Nephron progenitor cell (in vitro differentiated cells): ENCODE measurements around the gene SOS2.

Experiments
- DNase-seq: peaks from one replicate; pipeline ENCODE4 v3.0.0; 2021
- H3K27ac Mint-ChIP-seq: 2 replicates; pipeline ENCODE4 v1.8.0; 2021; ENCODE audit warnings: mild to moderate bottlenecking, moderate library complexity, mixed read lengths
- H3K27me3 Mint-ChIP-seq: 2 replicates; pipeline ENCODE4 v1.8.0; 2021; ENCODE audit warnings: mild to moderate bottlenecking, low read depth, mixed read lengths; ENCODE audit not compliant: poor library complexity
- H3K36me3 Mint-ChIP-seq: 2 replicates; pipeline ENCODE4 v1.8.0; 2021; ENCODE audit warnings: low read depth, mixed read lengths
- H3K4me1 Mint-ChIP-seq: 2 replicates; pipeline ENCODE4 v1.8.0; 2021; ENCODE audit warnings: mixed read lengths
- H3K4me3 Mint-ChIP-seq: 2 replicates; pipeline ENCODE4 v1.8.0; 2021; ENCODE audit warnings: mild to moderate bottlenecking, moderate library complexity, mixed read lengths
- H3K9me3 Mint-ChIP-seq: 2 replicates; pipeline ENCODE4 v1.8.0; 2021; ENCODE audit warnings: mild to moderate bottlenecking, moderate library complexity, mixed read lengths
- CTCF ChIP-seq: fragments of 200-600 bp; sonication (generic); IDR thresholded peaks from 2 replicates; pipeline ENCODE4 v1.5.0; 2021; ENCODE audit warnings: antibody characterized with exemption

SOS2 gene

DNA sequence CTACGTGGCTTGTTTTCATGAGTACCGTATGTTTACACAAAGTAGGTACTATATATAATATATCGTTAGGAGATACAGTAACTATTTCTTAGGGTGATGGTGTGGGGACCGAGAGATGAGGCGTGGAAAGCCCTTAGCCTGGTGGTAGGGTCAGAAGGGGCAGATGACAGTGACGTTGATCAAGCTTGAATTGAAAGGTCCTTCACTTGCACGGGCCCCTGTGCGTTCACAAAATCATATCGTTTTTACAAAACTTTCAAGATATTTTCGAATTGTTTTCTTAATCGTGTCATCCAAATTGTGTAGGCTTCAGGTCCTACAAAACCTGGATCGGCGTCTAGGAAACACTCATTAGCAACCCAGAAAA lies 881 bp upstream of the SOS2 start:
- Mint-ChIP-seq H3K9me3 (peaks cover 16% of the 10 kb centered on the region), H3K4me1 (peaks cover 39% of the 10 kb centered on the region), H3K27me3 (peaks cover 3% of the 10 kb centered on the region), H3K4me3 (peak overlapping the region; percentile 84), H3K27ac (peak overlapping the region; percentile 95), H3K36me3 (peaks cover 21% of the 10 kb centered on the region)
- TF ChIP-seq CTCF = no peak
- DNase-seq = peak; percentile 6

DNA sequence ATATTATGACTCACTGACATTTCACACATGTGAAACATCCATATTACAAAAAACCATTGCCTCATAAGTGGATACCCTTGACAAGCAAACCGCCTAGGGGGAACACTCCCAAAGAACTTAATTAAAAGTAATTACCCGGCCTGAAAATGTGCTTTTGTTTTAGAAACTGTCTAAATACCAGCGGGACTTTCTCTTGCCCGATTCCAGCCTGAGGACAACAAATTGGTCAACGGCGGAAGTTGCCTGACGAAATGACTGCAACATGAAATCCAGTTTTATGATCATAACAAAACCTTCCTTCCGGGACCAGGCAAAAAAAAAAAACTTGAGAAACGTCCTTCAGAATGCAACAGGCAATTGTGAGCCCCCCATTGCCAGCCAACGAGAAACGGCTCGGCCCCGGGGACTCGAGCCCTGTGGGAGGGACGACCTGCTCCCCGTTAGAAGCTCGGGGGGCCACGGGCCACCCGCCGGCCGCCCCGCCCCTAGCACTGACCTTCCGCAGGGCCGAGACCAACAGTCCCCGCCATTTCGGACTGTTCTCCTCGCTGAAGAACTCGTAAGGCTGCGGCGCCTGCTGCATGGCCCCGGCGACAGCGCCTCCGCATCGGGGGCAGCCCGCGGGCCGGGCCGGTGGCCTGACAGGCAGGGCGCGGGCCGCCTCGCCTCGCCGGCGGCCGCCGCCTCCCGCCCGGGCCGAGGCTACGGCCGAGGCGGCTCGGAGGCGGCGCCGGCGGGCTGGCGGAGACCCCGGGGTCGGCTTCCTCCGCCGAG lies 490 bp downstream of the SOS2 start:
- TF ChIP-seq CTCF = no peak
- H3K9me3 Mint-ChIP-seq = peaks cover 16% of the 10 kb centered on the region
- peak overlapping the region; percentile 88 for H3K4me3 Mint-ChIP-seq
- H3K27ac Mint-ChIP-seq = peak overlapping the region; percentile 12
- peaks cover 3% of the 10 kb centered on the region for H3K27me3 Mint-ChIP-seq
- peak; percentile 63 for DNase-seq
- H3K4me1 Mint-ChIP-seq = peaks cover 50% of the 10 kb centered on the region
- H3K36me3 Mint-ChIP-seq = peaks cover 25% of the 10 kb centered on the region

- no peak for TF ChIP-seq CTCF
Measured at GRCh38 chr14:50230401-50230700, 1.0 kb downstream of the SOS2 start.

GRCh38 chr14:50229681-50230080 lies 1.7 kb downstream of the SOS2 start:
- Mint-ChIP-seq H3K27me3 (peaks cover 3% of the 10 kb centered on the region), H3K4me1 (peaks cover 55% of the 10 kb centered on the region), H3K4me3 (peak overlapping the region; percentile 88), H3K9me3 (peaks cover 16% of the 10 kb centered on the region), H3K36me3 (peaks cover 25% of the 10 kb centered on the region), H3K27ac (no peak overlapping the region)
- no peak for TF ChIP-seq CTCF
- no peak for DNase-seq

More at GRCh38 chr14:50230401-50230700, 1.0 kb downstream of the SOS2 start:
- Mint-ChIP-seq H3K27me3 (peaks cover 3% of the 10 kb centered on the region), H3K36me3 (peaks cover 25% of the 10 kb centered on the region), H3K27ac (peak overlapping the region; percentile 12), H3K4me1 (peaks cover 55% of the 10 kb centered on the region), H3K9me3 (peaks cover 16% of the 10 kb centered on the region), H3K4me3 (peak overlapping the region; percentile 88)
- DNase-seq = no peak

DNA sequence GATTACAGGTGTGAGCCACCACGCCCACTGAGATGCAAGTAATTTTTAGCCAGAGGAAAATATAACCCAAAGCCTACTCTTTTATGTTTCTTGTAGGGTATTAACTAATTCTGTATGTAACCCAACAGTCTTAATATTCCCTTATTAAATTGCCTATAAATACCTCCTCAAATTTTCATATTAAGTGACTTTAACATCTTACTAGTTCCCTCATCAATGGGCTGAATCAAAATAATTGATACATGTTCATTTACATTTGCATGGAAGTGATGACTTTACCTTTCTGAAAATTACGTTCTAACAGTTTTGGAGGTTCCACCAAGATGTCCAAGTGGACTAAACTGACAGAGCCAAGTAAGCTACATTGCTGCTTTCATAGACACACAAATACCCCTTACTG lies 3.1 kb downstream of the SOS2 start:
- Mint-ChIP-seq H3K27ac (no peak overlapping the region), H3K4me1 (peaks cover 53% of the 10 kb centered on the region), H3K36me3 (peaks cover 36% of the 10 kb centered on the region), H3K9me3 (peaks cover 16% of the 10 kb centered on the region), H3K27me3 (peaks cover 3% of the 10 kb centered on the region), H3K4me3 (no peak overlapping the region)
- DNase-seq = no peak
- TF ChIP-seq CTCF = no peak

DNA sequence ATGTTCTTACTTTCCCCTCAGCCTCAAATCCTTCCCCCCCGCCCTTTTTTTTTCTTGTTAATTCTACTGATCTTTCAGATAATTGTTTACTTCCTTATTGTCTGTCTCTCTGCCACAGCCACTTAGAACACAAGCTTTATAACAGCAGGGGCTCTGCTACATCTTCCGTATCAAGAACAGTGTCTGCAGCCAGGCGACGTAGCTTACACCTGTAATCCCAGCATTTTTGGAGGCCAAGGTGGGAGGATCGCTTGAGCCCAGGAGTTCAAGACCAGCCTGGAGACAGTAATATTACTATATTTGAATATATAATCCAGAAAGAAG lies 5.4 kb downstream of the SOS2 start:
- DNase-seq = no peak
- Mint-ChIP-seq H3K36me3 (peaks cover 48% of the 10 kb centered on the region), H3K27me3 (peaks cover 6% of the 10 kb centered on the region), H3K4me3 (no peak overlapping the region), H3K9me3 (peaks cover 16% of the 10 kb centered on the region), H3K4me1 (peaks cover 48% of the 10 kb centered on the region), H3K27ac (peak overlapping the region; percentile 22)
- TF ChIP-seq CTCF = no peak
